ENCODE measurements around the gene FCER2. TPM values are rescaled to one million over a fixed set of nuclear protein-coding genes. Genes with fewer than 3 reads are reported as not detected.

The FCER2 gene
- total and polyA plus RNA-seq, 2 of the 13 experiments (the other 11 are each of a cell fraction or from before 2014, with no cell fraction given), result not detected

DNA sequence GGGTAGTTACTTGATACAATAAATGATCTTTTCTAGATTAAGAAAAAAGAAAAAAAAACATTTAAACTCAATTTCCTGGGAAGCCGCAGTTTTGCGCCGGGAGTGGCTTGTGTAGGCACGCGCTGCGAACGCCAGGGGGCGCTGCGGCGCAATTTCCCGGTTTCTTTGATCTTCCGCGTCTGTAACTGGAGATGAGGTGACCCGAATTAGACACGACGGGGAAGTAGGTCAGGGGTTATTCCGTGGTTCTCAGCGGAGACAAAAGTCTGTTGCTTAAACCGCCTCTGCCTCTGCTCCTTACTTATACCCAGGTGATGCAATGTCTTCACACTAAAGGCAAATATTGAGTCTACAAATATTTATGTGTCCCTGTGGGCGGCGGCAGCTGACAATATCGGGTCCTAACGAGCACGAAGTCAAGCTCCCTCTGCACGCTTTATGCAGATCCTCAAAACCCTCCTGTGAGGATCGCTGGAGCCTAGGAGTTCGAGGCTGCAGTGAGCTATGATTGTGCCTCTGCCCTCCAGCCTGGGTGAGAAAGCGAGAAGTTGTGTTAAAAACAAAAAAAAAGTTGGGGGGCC, 49.8 kb downstream of the FCER2 start (continued):
- TF ChIP-seq POGZ (CRISPR knock-in tag; IDR thresholded peaks at IDR 0.05) (peak; percentile 59; the same call in 1 of the 2 replicates), BORCS8-MEF2B (CRISPR knock-in tag; IDR thresholded peaks at IDR 0.05) (peak; percentile 84; the same call in 1 of the 2 replicates), FOXO1 (CRISPR knock-in tag; IDR thresholded peaks at IDR 0.05) (peak; percentile 88), NR2F2 (IDR thresholded peaks at IDR 0.05; ENCODE audit: borderline replicate concordance, low read depth) (peak; percentile 65; the same call in 1 of the 2 replicates), PPARG (CRISPR knock-in tag; conservative IDR thresholded peaks at IDR 0.05) (peak; percentile 100), GABPB1 (CRISPR knock-in tag; IDR thresholded peaks at IDR 0.05) (peak; percentile 37; the same call in 1 of the 2 replicates), ZFP90 (CRISPR knock-in tag; IDR thresholded peaks at IDR 0.05; ENCODE audit: borderline replicate concordance) (no peak), KDM2A (CRISPR knock-in tag; IDR thresholded peaks at IDR 0.05; ENCODE audit: borderline replicate concordance, low read depth) (peak; percentile 98), ARNT (IDR thresholded peaks at IDR 0.05) (no peak), ELF1 (CRISPR knock-in tag; IDR thresholded peaks at IDR 0.05) (peak; percentile 79), SRY (CRISPR knock-in tag; IDR thresholded peaks at IDR 0.05) (no peak), KMT2A (CRISPR knock-in tag; IDR thresholded peaks at IDR 0.05) (no peak; the same call in 1 of the 2 replicates), ZNF367 (CRISPR knock-in tag; IDR thresholded peaks at IDR 0.05; ENCODE audit: borderline replicate concordance) (no peak), ZMYM3 (CRISPR knock-in tag; IDR thresholded peaks at IDR 0.05) (peak; percentile 83), ARNTL (CRISPR knock-in tag; IDR thresholded peaks at IDR 0.05) (0 out of 2 replicates have a peak, but pooled peaks have one; percentile 44), YEATS4 (CRISPR knock-in tag; IDR thresholded peaks at IDR 0.05; ENCODE audit: borderline replicate concordance) (no peak)
- TF ChIP-seq, protein P1, sequence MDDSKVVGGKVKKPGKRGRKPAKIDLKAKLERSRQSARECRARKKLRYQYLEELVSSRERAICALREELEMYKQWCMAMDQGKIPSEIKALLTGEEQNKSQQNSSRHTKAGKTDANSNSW (CRISPR knock-in tag; IDR thresholded peaks at IDR 0.05; ENCODE audit: borderline replicate concordance), result no peak
- TF ChIP-seq, protein P2, sequence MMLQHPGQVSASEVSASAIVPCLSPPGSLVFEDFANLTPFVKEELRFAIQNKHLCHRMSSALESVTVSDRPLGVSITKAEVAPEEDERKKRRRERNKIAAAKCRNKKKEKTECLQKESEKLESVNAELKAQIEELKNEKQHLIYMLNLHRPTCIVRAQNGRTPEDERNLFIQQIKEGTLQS (CRISPR knock-in tag; IDR thresholded peaks at IDR 0.05), result peak; percentile 93
- TF ChIP-seq, protein P3, sequence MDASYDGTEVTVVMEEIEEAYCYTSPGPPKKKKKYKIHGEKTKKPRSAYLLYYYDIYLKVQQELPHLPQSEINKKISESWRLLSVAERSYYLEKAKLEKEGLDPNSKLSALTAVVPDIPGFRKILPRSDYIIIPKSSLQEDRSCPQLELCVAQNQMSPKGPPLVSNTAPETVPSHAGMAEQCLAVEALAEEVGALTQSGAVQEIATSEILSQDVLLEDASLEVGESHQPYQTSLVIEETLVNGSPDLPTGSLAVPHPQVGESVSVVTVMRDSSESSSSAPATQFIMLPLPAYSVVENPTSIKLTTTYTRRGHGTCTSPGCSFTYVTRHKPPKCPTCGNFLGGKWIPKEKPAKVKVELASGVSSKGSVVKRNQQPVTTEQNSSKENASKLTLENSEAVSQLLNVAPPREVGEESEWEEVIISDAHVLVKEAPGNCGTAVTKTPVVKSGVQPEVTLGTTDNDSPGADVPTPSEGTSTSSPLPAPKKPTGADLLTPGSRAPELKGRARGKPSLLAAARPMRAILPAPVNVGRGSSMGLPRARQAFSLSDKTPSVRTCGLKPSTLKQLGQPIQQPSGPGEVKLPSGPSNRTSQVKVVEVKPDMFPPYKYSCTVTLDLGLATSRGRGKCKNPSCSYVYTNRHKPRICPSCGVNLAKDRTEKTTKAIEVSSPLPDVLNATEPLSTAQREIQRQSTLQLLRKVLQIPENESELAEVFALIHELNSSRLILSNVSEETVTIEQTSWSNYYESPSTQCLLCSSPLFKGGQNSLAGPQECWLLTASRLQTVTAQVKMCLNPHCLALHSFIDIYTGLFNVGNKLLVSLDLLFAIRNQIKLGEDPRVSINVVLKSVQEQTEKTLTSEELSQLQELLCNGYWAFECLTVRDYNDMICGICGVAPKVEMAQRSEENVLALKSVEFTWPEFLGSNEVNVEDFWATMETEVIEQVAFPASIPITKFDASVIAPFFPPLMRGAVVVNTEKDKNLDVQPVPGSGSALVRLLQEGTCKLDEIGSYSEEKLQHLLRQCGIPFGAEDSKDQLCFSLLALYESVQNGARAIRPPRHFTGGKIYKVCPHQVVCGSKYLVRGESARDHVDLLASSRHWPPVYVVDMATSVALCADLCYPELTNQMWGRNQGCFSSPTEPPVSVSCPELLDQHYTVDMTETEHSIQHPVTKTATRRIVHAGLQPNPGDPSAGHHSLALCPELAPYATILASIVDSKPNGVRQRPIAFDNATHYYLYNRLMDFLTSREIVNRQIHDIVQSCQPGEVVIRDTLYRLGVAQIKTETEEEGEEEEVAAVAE (CRISPR knock-in tag; IDR thresholded peaks at IDR 0.05; ENCODE audit: borderline replicate concordance), result peak; percentile 80; the same call in 1 of the 2 replicates
- TF ChIP-seq, protein P4, sequence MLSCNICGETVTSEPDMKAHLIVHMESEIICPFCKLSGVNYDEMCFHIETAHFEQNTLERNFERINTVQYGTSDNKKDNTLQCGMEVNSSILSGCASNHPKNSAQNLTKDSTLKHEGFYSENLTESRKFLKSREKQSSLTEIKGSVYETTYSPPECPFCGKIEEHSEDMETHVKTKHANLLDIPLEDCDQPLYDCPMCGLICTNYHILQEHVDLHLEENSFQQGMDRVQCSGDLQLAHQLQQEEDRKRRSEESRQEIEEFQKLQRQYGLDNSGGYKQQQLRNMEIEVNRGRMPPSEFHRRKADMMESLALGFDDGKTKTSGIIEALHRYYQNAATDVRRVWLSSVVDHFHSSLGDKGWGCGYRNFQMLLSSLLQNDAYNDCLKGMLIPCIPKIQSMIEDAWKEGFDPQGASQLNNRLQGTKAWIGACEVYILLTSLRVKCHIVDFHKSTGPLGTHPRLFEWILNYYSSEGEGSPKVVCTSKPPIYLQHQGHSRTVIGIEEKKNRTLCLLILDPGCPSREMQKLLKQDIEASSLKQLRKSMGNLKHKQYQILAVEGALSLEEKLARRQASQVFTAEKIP (CRISPR knock-in tag; IDR thresholded peaks at IDR 0.05; ENCODE audit: borderline replicate concordance), result no peak
- TF ChIP-seq, protein P5, sequence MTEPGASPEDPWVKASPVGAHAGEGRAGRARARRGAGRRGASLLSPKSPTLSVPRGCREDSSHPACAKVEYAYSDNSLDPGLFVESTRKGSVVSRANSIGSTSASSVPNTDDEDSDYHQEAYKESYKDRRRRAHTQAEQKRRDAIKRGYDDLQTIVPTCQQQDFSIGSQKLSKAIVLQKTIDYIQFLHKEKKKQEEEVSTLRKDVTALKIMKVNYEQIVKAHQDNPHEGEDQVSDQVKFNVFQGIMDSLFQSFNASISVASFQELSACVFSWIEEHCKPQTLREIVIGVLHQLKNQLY (CRISPR knock-in tag; IDR thresholded peaks at IDR 0.05), result peak; percentile 75
- TF ChIP-seq, protein P6, sequence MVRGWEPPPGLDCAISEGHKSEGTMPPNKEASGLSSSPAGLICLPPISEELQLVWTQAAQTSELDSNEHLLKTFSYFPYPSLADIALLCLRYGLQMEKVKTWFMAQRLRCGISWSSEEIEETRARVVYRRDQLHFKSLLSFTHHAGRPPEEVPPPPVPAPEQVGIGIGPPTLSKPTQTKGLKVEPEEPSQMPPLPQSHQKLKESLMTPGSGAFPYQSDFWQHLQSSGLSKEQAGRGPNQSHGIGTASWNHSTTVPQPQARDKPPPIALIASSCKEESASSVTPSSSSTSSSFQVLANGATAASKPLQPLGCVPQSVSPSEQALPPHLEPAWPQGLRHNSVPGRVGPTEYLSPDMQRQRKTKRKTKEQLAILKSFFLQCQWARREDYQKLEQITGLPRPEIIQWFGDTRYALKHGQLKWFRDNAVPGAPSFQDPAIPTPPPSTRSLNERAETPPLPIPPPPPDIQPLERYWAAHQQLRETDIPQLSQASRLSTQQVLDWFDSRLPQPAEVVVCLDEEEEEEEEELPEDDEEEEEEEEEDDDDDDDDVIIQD (CRISPR knock-in tag; IDR thresholded peaks at IDR 0.05; ENCODE audit: low read depth), result peak; percentile 43; the same call in 1 of the 2 replicates
